NB4 (cell line): Measurements from ENCODE around the gene TOMT.
"Not testable (repeated sequence)": the region's sequence is repeated elsewhere in the genome, so short reads cannot be mapped to it uniquely, and the experiment has no call there.

Source experiments
- CTCF ChIP-seq: IDR thresholded peaks from one replicate; pipeline ENCODE4 v1.5.1; 2012; ENCODE audit warnings: low read depth, low read length
- POLR2A ChIP-seq: IDR thresholded peaks from 2 replicates; pipeline ENCODE4 v1.6.1; 2011; ENCODE audit warnings: mild to moderate bottlenecking; ENCODE audit not compliant: insufficient read length; ENCODE audit errors: extremely low read depth

GRCh38 chr11:72142543-72142942, 36.8 kb downstream of the TOMT start:
- not testable (repeated sequence) for TF ChIP-seq CTCF, POLR2A
